Kidney capillary endothelial cell (primary cell): ENCODE measurements around the gene DUSP7.
A peak's percentile ranks its signal among the peaks of the same experiment; 100 is the strongest.

Experiments
- DNase-seq: peaks from one replicate; pipeline ENCODE4 v3.0.0-alpha.2; 2018; ENCODE audit warnings: low spot score

The DUSP7 gene

GRCh38 chr3:52028572-52028971 is 27.8 kb downstream of the DUSP7 start:
- no peak for DNase-seq

DNA sequence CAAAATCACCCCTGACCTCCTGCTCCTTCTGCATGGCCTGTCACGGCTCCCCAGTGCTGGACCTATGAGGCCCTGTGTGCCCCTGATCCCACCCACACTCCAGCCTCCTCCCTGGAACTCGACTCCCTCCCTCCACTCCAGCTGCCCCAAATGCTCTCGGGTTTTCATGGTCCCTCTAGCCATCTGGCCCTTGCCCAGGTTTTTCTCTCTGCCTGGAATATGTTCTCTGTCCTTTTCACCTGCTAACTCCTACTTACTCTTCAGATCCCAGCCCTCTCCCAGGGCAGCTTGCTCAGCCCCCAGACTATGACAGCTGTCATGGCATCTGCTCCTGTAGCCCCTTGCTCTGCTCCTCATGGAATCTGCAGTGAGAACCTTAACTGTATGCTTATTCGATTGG is 30.3 kb downstream of the DUSP7 start:
- DNase-seq, result no peak

DNA sequence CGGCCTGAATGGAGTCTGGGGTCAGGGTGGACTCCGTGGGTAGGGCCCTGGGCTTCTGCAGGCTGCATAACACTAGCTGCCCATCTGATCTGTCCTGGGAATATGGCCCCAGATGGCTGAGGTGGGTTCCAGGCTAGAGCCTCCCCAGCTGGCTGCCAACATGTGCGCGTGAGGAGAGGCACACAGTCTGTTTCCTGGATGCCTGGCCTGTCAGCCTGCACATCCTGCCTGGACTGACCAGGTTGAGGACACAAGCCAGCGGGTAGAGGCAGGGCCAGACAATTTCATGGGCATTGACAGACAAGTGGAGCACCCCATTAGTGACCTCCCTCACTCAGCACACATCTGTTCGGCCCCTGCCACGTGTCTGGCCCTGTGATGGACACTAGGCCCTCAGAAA is 30.9 kb downstream of the DUSP7 start:
- DNase-seq, result peak; percentile 66

GRCh38 chr3:52024765-52025452 is 31.5 kb downstream of the DUSP7 start:
- no peak for DNase-seq

- DNase-seq, result no peak
Observed at GRCh38 chr3:52023860-52024764, 32.3 kb downstream of the DUSP7 start.

GRCh38 chr3:52023101-52023770 is 33.1 kb downstream of the DUSP7 start:
- DNase-seq, result no peak

GRCh38 chr3:52022323-52023100 is 33.9 kb downstream of the DUSP7 start:
- DNase-seq, result no peak

DNA sequence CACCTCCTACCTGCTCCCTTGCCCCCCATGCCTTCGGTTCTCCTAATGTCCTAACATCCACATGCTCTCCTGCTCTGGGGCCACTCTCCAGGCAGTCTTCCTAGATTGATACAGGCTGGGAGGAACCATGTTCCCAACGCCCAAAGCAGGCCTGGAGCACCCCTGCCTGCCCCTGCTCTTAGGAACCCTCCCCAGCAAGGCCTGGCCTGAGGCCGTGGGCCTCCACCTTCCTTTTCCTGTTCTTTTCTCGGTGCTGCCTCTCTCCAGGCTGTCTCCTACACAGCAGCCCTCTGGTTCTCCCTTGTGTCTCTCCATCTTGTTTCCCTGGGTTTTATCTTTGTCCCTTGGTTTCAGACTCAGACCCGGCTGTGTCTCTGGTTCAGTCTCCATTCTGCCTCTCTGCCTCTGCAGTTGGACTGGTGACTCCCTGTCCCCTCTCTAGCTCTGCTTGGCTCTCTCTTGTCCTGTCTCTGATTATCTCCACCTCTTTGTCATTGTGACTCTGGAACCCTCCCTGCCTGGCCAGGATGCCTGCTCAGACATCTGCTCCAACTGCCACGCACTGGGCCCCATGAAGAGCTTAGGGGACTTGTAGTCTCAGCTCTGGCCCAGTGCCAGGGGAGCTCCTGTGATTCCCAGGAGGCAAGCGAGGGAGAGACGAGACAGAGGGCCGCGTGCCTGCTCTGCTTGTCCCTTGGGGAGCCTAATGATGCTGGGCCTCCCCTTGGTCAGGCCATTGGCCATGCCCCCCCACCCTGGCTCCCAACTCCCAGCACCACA is 34.7 kb downstream of the DUSP7 start:
- DNase-seq, result no peak

DNA sequence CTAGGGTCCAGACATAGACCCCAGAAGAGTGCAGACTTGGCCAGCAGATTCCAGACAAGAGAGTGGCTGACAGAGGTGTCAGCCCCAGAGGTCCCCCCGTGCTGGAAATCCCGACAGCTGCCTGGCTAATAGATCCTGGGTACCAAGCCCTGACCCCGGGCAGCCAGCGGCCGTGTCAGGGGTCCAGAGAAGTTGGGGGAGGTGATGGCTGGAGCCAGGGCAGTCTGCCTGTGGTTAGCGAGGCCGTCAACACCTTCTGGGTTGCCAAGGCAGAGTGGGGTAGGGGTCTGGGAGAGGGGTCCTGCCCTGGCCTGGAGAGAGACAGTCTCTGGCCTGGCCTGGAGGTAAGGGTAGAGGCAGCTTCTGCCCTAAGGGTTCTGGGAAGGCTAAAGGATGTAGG is 35.6 kb downstream of the DUSP7 start:
- DNase-seq, result no peak

GRCh38 chr3:52019352-52020080 is 36.9 kb downstream of the DUSP7 start:
- DNase-seq, result no peak

DNA sequence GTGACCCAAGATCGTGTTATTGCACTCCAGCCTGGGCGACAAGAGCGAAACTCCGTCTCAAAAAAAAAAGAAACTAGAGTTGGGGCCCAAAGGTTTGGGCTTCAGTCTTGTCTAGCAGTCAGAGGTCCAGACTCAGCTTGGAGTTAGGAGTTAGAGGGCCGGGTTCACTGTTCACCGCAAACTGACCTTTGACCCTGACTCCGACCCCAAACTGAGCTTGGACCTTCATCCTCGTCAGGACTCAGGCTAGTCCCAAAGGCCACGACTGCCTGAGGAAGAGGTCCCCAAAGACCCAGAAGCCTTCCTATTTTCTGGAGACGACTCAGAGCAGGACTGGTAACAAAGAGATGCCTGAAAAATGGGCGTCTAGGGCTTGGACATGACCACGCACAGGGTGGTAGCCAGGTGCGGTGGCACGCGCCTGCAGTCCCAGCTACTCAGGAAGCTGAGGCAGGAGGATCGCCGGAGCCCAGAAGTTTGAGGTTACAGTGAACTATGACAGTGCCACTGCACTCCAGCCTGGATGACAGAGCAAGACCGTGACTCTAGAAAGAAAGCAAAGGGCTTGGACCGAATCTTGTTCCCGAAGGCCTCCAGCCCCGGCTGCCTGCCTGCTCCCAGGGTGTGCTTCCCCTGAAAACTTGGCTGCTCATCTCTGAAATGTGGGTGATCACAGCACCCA is 37.9 kb downstream of the DUSP7 start:
- DNase-seq, result no peak

GRCh38 chr3:52017586-52017985 is 38.8 kb downstream of the DUSP7 start:
- DNase-seq, result no peak

DNA sequence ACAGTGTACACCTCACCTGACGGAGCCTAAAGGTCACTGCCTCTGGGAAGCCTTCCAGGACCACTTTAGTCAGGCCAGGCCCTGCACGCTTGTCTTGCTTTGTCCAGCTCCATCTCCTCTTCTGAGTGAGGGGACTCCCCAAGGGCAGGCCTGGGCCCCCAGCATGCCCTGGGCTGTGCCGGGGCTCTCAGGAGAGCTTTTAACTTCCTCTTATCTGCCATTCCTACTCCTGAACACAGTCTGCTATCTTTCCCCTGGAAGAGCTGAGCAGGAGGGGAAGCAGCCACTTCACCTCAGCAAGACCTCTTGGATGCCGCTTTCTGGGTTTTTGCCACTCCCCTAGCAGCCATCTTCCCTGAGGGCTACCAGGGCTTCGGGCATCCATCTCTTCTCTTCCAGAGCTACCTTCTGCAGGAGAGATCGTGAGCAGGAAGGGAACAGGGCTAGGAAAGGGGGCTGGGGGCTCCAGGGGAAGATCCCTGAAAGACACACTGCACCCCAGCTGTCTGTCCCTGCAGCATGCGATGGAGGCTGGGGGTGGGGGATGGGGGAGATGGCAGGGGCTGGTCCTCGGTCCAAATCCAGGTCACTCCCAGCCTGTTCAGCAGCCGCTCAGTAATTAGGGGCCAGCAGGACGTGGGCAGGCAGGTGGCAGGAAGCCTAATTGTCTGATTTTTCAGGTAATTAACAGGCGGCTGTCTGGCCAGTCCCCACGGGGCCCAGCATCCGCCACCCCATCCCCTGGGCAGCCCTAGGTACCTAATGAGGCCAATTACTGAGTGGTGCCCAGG is 40.7 kb downstream of the DUSP7 start:
- DNase-seq, result no peak

DNA sequence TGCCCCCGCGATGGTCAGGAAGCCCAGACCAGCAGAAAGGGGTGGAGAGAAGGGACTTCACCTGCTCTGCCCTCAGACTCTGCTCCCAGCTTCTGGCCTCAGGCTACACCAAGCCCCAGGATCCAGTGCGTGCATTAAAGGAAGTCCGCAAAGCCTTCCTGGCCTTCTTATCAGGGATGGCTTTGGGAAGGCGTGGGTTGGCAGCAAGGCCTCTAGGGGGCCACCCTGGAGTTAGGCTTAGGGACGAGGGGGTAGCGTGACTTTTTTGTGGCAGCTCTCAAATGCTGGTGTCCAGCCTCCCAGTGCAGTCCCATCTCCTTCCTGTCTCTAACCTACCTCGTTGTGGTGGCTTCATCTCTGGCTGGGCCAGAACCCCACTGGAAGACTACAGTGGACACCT is 41.8 kb downstream of the DUSP7 start:
- DNase-seq, result no peak

DNA sequence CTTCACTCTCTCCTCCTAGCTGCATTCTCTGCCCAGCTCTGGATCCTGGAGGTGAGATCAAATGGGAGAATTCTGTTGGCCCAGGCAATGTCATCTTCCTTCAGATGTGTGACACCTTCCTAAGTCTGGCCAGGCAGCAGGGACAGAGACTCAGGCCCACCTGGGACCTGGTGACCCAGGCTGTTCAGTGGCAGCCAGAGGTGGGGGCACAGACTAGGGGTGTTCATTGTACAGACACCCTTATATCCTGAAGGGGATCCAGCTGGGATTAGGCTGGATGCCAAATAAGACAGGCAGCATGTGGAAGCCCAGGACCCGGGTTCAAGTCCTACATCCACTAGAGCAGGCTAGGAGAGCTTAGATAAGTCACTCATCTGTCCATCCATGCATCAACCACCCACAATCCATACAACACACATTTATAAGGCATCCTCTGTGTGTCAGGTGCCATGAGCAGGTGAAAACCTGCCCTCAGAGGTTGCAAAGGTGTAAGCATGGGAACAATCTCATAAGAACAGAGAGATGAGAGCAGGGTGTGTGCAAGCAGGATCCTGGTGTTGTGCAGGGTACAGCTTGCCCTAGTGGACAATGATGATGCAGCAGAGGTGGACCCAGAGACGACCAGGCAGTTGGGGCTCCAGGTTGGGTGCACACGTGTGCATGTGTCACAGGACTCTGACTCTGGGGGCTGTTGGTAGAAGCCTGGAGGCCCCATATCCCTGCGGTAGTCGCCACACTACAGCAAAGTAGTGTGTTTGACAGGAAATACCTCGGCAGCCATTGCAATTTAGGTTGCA is 42.4 kb downstream of the DUSP7 start:
- DNase-seq, result no peak

DNA sequence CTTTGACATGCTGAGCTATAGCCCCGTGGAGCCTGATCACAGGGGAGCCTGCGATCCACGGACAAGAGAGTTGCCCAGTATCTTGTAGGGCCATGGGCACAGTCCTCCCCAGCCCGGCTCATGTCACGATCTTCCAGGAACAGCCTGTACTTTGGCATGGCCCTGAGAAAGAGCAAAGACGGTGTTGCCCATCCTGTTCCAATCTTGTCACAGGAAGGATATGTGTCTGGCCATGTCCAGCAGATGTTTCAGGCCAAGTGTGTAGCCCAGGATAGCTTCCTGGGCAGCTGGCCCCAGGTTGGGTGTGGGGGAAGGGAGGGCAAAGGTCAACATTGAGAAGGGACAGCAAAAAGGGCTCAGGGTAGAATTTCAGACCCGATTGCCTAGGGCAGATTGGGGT is 43.7 kb downstream of the DUSP7 start:
- DNase-seq, result no peak

GRCh38 chr3:52010431-52010830 is 45.9 kb downstream of the DUSP7 start:
- no peak for DNase-seq

- DNase-seq, result no peak
Observed at GRCh38 chr3:52007291-52007690, 49.1 kb downstream of the DUSP7 start.

DNA sequence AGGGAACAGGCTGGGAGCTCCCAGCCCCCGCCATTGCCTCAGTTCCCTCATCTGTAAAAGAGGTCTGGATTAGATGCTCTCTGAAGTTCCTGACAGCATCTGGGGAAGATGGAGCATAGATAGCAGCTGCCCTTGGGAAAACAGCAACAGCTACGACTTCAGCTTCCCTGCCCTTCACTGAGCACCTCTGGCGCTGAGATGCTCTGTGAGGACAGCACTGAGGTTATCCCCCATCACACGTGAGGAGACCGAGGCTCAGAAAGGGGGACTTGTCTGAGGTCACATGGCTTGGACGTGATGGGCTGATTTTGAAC is 49.6 kb downstream of the DUSP7 start:
- no peak for DNase-seq
